OCI-LY7 (cell line): ENCODE measurements around the gene SPAG16. TPM values are rescaled to one million over a fixed set of nuclear protein-coding genes. Genes with fewer than 3 reads are reported as not detected.

ENCODE experiments used
- BruUV-seq: library from RNA; stranded (reverse); fragments of 400-500 nt; replicated peaks from 2 replicates; lab custom pipeline; 2021; lab: Mats Ljungman, UMichigan
- CTCF ChIA-PET: fragments of 300-600 bp; sonication (Branson Sonifier 250); formaldehyde crosslinking; loops from one replicate; lab custom pipeline; 2022; ENCODE audit warnings: antibody characterized with exemption; ENCODE audit not compliant: unreplicated experiment; lab: Charles Lee
- POLR2A ChIA-PET: fragments of 300-600 bp; sonication (Branson Sonifier 250); formaldehyde crosslinking; loops from one replicate; lab custom pipeline; 2022; ENCODE audit warnings: antibody characterized with exemption; lab: Charles Lee
- DNase-seq: peaks from one replicate; pipeline ENCODE4 v3.0.0-alpha.2; 2015; ENCODE audit warnings: low spot score
- H2AFZ ChIP-seq: fragments of 200-600 bp; sonication (generic), shearing (Covaris generic); 2 replicates; pipeline ENCODE4 v1.6.1; 2014; ENCODE audit warnings: mild to moderate bottlenecking, antibody characterized with exemption, low read length, moderate library complexity
- H3K27ac ChIP-seq: fragments of 200-600 bp; sonication (generic); 2 replicates; pipeline ENCODE4 v1.5.1; 2014; ENCODE audit warnings: mixed run types, low read depth, mild to moderate bottlenecking, moderate library complexity, low read length, inconsistent platforms; ENCODE audit not compliant: poor library complexity, severe bottlenecking
- H3K36me3 ChIP-seq: fragments of 200-600 bp; sonication (generic); 2 replicates; pipeline ENCODE4 v1.6.1; 2014; ENCODE audit warnings: mild to moderate bottlenecking, antibody characterized with exemption, low read length, moderate library complexity, mixed read lengths; ENCODE audit not compliant: insufficient read depth
- H3K4me1 ChIP-seq: fragments of 200-600 bp; sonication (generic); 2 replicates; pipeline ENCODE4 v1.5.1; 2014; ENCODE audit warnings: mild to moderate bottlenecking, low read length; ENCODE audit not compliant: insufficient read depth, poor library complexity, severe bottlenecking
- H3K4me2 ChIP-seq: fragments of 200-600 bp; sonication (generic); 2 replicates; pipeline ENCODE4 v1.6.1; 2014; ENCODE audit warnings: mild to moderate bottlenecking, low read length
- H3K4me3 ChIP-seq: fragments of 200-600 bp; sonication (generic); 2 replicates; pipeline ENCODE4 v1.5.1; 2014; ENCODE audit warnings: mild to moderate bottlenecking, low read depth, low read length; ENCODE audit not compliant: poor library complexity, severe bottlenecking
- H3K79me2 ChIP-seq: fragments of 200-600 bp; sonication (generic); 2 replicates; pipeline ENCODE4 v1.6.1; 2016; ENCODE audit warnings: low read depth, mild to moderate bottlenecking, low read length, moderate library complexity, mixed read lengths; ENCODE audit not compliant: insufficient read depth
- H3K9me2 ChIP-seq: fragments of 200-600 bp; sonication (generic); 2 replicates; pipeline ENCODE4 v1.6.1; 2016; ENCODE audit warnings: mild to moderate bottlenecking, low read length, mixed read lengths; ENCODE audit not compliant: insufficient read depth
- H3K9me3 ChIP-seq: fragments of 200-600 bp; sonication (generic); 2 replicates; pipeline ENCODE4 v1.6.1; 2014; ENCODE audit warnings: mild to moderate bottlenecking, mixed run types, low read length, mixed read lengths
- H4K20me1 ChIP-seq: fragments of 200-600 bp; sonication (generic); 2 replicates; pipeline ENCODE4 v1.6.1; 2014; ENCODE audit warnings: mild to moderate bottlenecking, antibody characterized with exemption, low read length, moderate library complexity, mixed read lengths; ENCODE audit not compliant: insufficient read depth
- CTCF ChIP-seq: fragments of 200-600 bp; sonication (generic); conservative IDR thresholded peaks from 2 replicates; pipeline ENCODE4 v1.5.1; 2014; ENCODE audit warnings: mild to moderate bottlenecking, antibody characterized with exemption, low read length, moderate library complexity, mixed read lengths
- EZH2phosphoT487 ChIP-seq: fragments of 200-600 bp; sonication (generic); IDR thresholded peaks from 2 replicates; pipeline ENCODE4 v1.6.1; 2018; ENCODE audit warnings: low read depth, borderline replicate concordance, mild to moderate bottlenecking, mixed run types, antibody characterized with exemption, low read length, moderate library complexity, mixed read lengths
- intact Hi-C: fragments of 100-400 bp; cut with micrococcal nuclease; formaldehyde crosslinking; loops from one replicate; pipeline ENCODE4 v1.10.0; 2022; ENCODE audit not compliant: unreplicated experiment
- total RNA-seq, 2 experiments: library from RNA; depleted of rRNA in 1 of 2; stranded (reverse); fragments of >200 nt in 1 of 2; shearing (Covaris generic) in 1 of 2; gene quantifications; 2 replicates each; pipeline ENCODE4 v1.2.3, GENCODE V29; 2014 to 2022

SPAG16 gene
- total RNA-seq, 2 experiments from 2014 or later, result 22.1 to 24.2 TPM

- Histone ChIP-seq H3K4me1 (no peaks in the 10 kb centered on the region), H3K79me2 (no peaks in the 10 kb centered on the region)
- BruUV-seq, result no TSS peak
Observed at GRCh38 chr2:214192711-214193110, 908.4 kb downstream of the SPAG16 start.

GRCh38 chr2:214193943-214194342 lies 909.7 kb downstream of the SPAG16 start:
- intact Hi-C loops, result no loop called here

More at GRCh38 chr2:214192711-214193110, 908.4 kb downstream of the SPAG16 start:
- Histone ChIP-seq H2AFZ (no peak overlapping the region), H3K27ac (no peak overlapping the region), H3K4me3 (no peak overlapping the region), H4K20me1 (no peaks in the 10 kb centered on the region), H3K4me2 (no peak overlapping the region), H3K36me3 (no peaks in the 10 kb centered on the region), H3K9me3 (no peaks in the 10 kb centered on the region), H3K9me2 (no peaks in the 10 kb centered on the region)
- no peak for TF ChIP-seq CTCF
- TF ChIP-seq EZH2phosphoT487, result no peak
- ChIA-PET POLR2A (interaction anchor here (1.7 kb wide), 1 partner anchor 10 kb away, joined by 7 read pairs; no protein-coding TSS in a partner anchor), CTCF (no interaction called here)
- no peak for DNase-seq
- intact Hi-C loops, result no loop called here

More at GRCh38 chr2:214193943-214194342, 909.7 kb downstream of the SPAG16 start:
- H2AFZ ChIP-seq, result no peak overlapping the region
- DNase-seq, result no peak
- ChIA-PET CTCF (no interaction called here), POLR2A (no interaction called here)
- no peaks in the 10 kb centered on the region for H3K4me1 ChIP-seq
- no TSS peak for BruUV-seq
- H3K27ac ChIP-seq, result no peak overlapping the region
- H3K9me3 ChIP-seq, result no peaks in the 10 kb centered on the region
- H4K20me1 ChIP-seq, result no peaks in the 10 kb centered on the region
- H3K36me3 ChIP-seq, result no peaks in the 10 kb centered on the region
- TF ChIP-seq CTCF (no peak), EZH2phosphoT487 (no peak)
- no peaks in the 10 kb centered on the region for H3K79me2 ChIP-seq
- H3K4me3 ChIP-seq, result no peak overlapping the region
- no peak overlapping the region for H3K4me2 ChIP-seq
- H3K9me2 ChIP-seq, result no peaks in the 10 kb centered on the region
